OCI-LY1 (cell line): ENCODE data around the gene VWA1.

Source experiments
- H2AFZ ChIP-seq: fragments of 200-600 bp; sonication (generic), shearing (Covaris generic); 2 replicates; pipeline ENCODE4 v1.6.0; 2014; ENCODE audit warnings: antibody characterized with exemption, mild to moderate bottlenecking, low read length
- H3F3A ChIP-seq: fragments of 200-600 bp; sonication (generic), shearing (Covaris generic); 2 replicates; pipeline ENCODE4 v1.6.0; 2014; ENCODE audit warnings: mild to moderate bottlenecking, antibody characterized with exemption, low read length, moderate library complexity; ENCODE audit not compliant: insufficient read depth
- H3K27ac ChIP-seq: fragments of 200-600 bp; sonication (generic); 2 replicates; pipeline ENCODE4 v1.5.1; 2014; ENCODE audit warnings: low read length, mixed run types, mild to moderate bottlenecking, low read depth; ENCODE audit not compliant: poor library complexity, severe bottlenecking
- H3K27me3 ChIP-seq: fragments of 200-600 bp; sonication (generic); 2 replicates; pipeline ENCODE4 v1.6.0; 2014; ENCODE audit warnings: antibody characterized with exemption, mild to moderate bottlenecking, low read length, moderate library complexity; ENCODE audit not compliant: insufficient read depth
- H3K36me3 ChIP-seq: fragments of 200-600 bp; sonication (generic); 2 replicates; pipeline ENCODE4 v1.6.1; 2014; ENCODE audit warnings: mild to moderate bottlenecking, antibody characterized with exemption, low read length, moderate library complexity, mixed read lengths; ENCODE audit not compliant: insufficient read depth
- H3K4me1 ChIP-seq: fragments of 200-600 bp; sonication (generic); 2 replicates; pipeline ENCODE4 v1.5.1; 2014; ENCODE audit warnings: mild to moderate bottlenecking, low read length, moderate library complexity; ENCODE audit not compliant: insufficient read depth, severe bottlenecking
- H3K4me2 ChIP-seq: fragments of 200-600 bp; sonication (generic), shearing (Covaris generic); 2 replicates; pipeline ENCODE4 v1.6.1; 2014; ENCODE audit warnings: low read length
- H3K4me3 ChIP-seq: fragments of 200-600 bp; sonication (generic); 2 replicates; pipeline ENCODE4 v1.5.1; 2014; ENCODE audit warnings: low read length, low read depth, mild to moderate bottlenecking, mixed read lengths; ENCODE audit not compliant: poor library complexity, severe bottlenecking
- H3K79me2 ChIP-seq: fragments of 200-600 bp; shearing (Covaris generic); 2 replicates; pipeline ENCODE4 v1.6.1; 2016; ENCODE audit warnings: mixed run types, low read length, mixed read lengths; ENCODE audit not compliant: insufficient read depth
- H3K9ac ChIP-seq: fragments of 200-600 bp; sonication (generic), shearing (Covaris generic); 2 replicates; pipeline ENCODE4 v1.6.1; 2014; ENCODE audit warnings: mild to moderate bottlenecking, low read length, mixed read lengths
- H3K9me2 ChIP-seq: fragments of 200-600 bp; sonication (generic), shearing (Covaris generic); 2 replicates; pipeline ENCODE4 v1.6.1; 2014; ENCODE audit warnings: low read depth, mild to moderate bottlenecking, low read length, mixed read lengths
- H3K9me3 ChIP-seq: fragments of 200-600 bp; shearing (Covaris generic); 2 replicates; pipeline ENCODE4 v1.6.1; 2014; ENCODE audit warnings: low read length, mixed read lengths
- H4K20me1 ChIP-seq: fragments of 200-600 bp; sonication (generic), shearing (Covaris generic); 2 replicates; pipeline ENCODE4 v1.6.0; 2016; ENCODE audit warnings: mild to moderate bottlenecking, low read length; ENCODE audit not compliant: insufficient read depth
- CTCF ChIP-seq: fragments of 200-600 bp; sonication (generic), shearing (Covaris generic); IDR thresholded peaks from 2 replicates; pipeline ENCODE4 v1.5.1; 2017; ENCODE audit warnings: mild to moderate bottlenecking, antibody characterized with exemption, low read length, moderate library complexity, mixed read lengths
- EZH2 ChIP-seq: fragments of 200-600 bp; sonication (generic), shearing (Covaris generic); IDR thresholded peaks from 2 replicates; pipeline ENCODE4 v1.8.0; 2017; ENCODE audit warnings: borderline replicate concordance, mixed run types, mild to moderate bottlenecking, antibody characterized with exemption, low read length, moderate library complexity, mixed read lengths

Gene VWA1

GRCh38 chr1:1436630-1437032 is 1.1 kb downstream of the VWA1 start:
- no peak for TF ChIP-seq EZH2
- TF ChIP-seq CTCF = no peak
- Histone ChIP-seq H4K20me1 (no peaks in the 10 kb centered on the region), H3K9me2 (no peaks in the 10 kb centered on the region), H3K27me3 (peaks cover 7% of the 10 kb centered on the region; the same call in 1 of the 2 replicates), H3F3A (no peaks in the 10 kb centered on the region), H3K36me3 (no peaks in the 10 kb centered on the region), H3K9ac (no peak overlapping the region), H2AFZ (no peak overlapping the region), H3K4me3 (no peak overlapping the region), H3K9me3 (no peaks in the 10 kb centered on the region), H3K27ac (no peak overlapping the region), H3K79me2 (no peaks in the 10 kb centered on the region), H3K4me1 (no peaks in the 10 kb centered on the region), H3K4me2 (no peak overlapping the region)

- Histone ChIP-seq H3F3A (no peaks in the 10 kb centered on the region), H3K27me3 (peaks cover 7% of the 10 kb centered on the region; the same call in 1 of the 2 replicates), H3K9me3 (no peaks in the 10 kb centered on the region), H3K9ac (no peak overlapping the region), H3K4me1 (no peaks in the 10 kb centered on the region), H3K9me2 (no peaks in the 10 kb centered on the region), H3K36me3 (no peaks in the 10 kb centered on the region), H3K27ac (no peak overlapping the region), H3K4me2 (no peak overlapping the region), H4K20me1 (no peaks in the 10 kb centered on the region), H3K4me3 (no peak overlapping the region), H2AFZ (no peak overlapping the region), H3K79me2 (no peaks in the 10 kb centered on the region)
- no peak for TF ChIP-seq EZH2
- TF ChIP-seq CTCF = no peak
Measured at GRCh38 chr1:1437033-1437903, 1.8 kb downstream of the VWA1 start.

GRCh38 chr1:1437904-1438376 is 2.5 kb downstream of the VWA1 start:
- H3K4me3 ChIP-seq = no peak overlapping the region
- H3K9ac ChIP-seq = no peak overlapping the region

More at GRCh38 chr1:1437904-1438376, 2.5 kb downstream of the VWA1 start:
- Histone ChIP-seq H4K20me1 (no peaks in the 10 kb centered on the region), H3K27ac (no peak overlapping the region), H3K4me2 (no peak overlapping the region), H3K4me1 (no peaks in the 10 kb centered on the region), H3K9me3 (no peaks in the 10 kb centered on the region), H2AFZ (no peak overlapping the region), H3K9me2 (no peaks in the 10 kb centered on the region), H3F3A (no peaks in the 10 kb centered on the region), H3K79me2 (no peaks in the 10 kb centered on the region), H3K27me3 (peaks cover 7% of the 10 kb centered on the region; the same call in 1 of the 2 replicates), H3K36me3 (no peaks in the 10 kb centered on the region)
- TF ChIP-seq CTCF (no peak), EZH2 (no peak)
